GM12874 (cell line): ENCODE data around the gene AVP.

Experiments used
- TF ChIP-seq, protein P1 (sequence below): IDR thresholded peaks from 2 replicates; pipeline ENCODE4 v1.5.1; 2011; ENCODE audit warnings: low read depth, mild to moderate bottlenecking, control low read depth, low read length, moderate library complexity; ENCODE audit not compliant: insufficient read depth

The AVP gene

GRCh38 chr20:3105256-3106137 is 21.0 kb upstream of the AVP start:
- TF ChIP-seq, protein P1, sequence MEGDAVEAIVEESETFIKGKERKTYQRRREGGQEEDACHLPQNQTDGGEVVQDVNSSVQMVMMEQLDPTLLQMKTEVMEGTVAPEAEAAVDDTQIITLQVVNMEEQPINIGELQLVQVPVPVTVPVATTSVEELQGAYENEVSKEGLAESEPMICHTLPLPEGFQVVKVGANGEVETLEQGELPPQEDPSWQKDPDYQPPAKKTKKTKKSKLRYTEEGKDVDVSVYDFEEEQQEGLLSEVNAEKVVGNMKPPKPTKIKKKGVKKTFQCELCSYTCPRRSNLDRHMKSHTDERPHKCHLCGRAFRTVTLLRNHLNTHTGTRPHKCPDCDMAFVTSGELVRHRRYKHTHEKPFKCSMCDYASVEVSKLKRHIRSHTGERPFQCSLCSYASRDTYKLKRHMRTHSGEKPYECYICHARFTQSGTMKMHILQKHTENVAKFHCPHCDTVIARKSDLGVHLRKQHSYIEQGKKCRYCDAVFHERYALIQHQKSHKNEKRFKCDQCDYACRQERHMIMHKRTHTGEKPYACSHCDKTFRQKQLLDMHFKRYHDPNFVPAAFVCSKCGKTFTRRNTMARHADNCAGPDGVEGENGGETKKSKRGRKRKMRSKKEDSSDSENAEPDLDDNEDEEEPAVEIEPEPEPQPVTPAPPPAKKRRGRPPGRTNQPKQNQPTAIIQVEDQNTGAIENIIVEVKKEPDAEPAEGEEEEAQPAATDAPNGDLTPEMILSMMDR = no peak

DNA sequence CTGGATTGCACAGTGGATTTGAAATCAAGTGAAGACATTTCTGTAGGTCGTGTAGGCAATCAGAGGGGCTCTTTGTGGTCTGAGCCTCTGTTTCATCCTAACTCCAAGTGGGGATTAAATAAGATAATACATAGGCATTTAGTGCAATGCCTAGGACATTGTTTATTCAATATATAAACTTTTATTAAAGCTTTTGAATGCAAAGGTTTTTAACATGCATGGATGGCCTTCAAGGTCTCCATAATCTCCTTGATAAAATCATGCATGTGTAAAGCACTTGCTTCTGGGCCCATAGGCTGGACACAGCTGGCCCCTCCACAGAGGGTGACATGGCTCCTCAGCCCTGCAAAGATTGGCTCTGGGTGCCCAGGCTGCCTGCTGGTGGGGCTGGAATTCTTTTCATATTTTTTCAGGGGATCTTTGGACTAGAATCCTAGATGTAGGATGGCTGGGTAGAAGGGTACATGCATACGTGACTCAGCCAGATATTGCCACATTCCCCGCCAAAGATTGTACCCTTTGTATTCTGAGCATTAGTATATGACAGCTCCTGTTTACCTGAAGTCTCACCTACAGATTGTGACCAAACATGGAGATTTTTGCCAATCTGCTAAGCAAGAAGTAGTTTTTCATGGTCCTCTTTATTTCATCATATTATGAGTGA is 19.0 kb upstream of the AVP start:
- TF ChIP-seq, protein P1 = no peak

GRCh38 chr20:3102575-3103368 is 18.2 kb upstream of the AVP start:
- TF ChIP-seq, protein P1 = no peak

DNA sequence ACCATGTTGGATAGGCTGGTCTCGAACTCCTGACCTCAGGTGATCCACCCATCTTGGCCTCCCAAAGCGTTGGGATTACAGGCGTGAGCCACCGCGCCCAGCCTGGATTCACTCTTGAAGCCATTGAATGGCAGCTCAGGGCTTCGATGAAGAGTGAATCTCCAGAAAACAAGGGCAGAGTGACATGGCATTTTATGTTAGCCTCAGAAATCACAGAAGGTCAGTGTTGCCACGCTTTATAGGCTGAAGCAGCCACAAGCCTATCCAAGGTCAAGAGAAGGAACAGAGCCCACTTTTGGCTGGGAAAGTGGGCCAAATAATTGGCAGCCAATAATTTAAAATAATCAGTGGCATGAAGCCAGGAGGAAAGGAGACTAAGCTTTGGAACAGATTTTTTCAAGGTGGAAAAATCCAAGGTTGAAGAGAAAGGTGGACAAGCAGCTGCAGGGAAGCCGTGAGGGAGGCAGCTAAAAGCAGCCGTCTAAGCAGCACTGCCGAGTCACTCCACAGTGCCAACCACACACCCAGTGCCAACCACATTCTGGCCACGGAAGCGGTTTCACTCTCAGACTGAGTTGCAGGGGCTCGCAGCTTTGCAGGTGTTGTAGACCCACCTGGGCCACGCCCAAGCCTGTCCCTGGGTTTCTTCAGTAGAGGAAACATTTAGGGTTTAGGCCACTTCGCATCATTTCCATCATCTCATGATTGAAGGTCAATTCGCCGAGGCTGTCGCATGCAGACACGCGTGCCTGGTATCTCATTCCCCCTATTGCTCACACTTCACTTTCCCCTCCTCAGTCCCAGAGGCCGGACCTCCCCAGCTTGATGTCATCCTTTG is 17.4 kb upstream of the AVP start:
- TF ChIP-seq, protein P1 = no peak

GRCh38 chr20:3101251-3101650 is 16.7 kb upstream of the AVP start:
- TF ChIP-seq, protein P1 = no peak

DNA sequence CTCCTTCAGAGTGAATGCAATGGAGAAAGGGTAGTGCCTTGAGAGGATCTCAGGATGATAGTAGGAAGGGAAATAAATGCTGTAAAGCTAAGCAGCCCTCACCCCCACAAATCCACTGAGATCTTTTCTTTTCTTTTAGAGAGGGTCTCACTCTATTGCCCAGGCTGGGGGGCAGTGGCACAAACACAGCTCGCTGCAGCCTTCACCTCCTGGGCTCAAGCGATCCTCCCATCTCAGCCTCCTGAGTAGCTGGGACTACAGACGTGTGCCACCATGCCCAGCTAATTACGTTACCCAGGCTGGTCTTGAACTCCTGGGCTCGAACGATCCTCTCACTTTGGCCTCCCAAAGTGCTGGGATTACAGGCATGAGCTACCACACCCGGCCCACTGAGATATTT is 16.0 kb upstream of the AVP start:
- TF ChIP-seq, protein P1 = no peak
